Upper lobe of left lung (tissue), 4 donors: ENCODE data around the gene PGAP6.

Experiments
- POLR2A ChIP-seq, 4 donors: fragments of 450-650 bp; IDR thresholded peaks; one replicate each; pipeline ENCODE4 v1.5.1; 2016 to 2017; ENCODE audit warnings: antibody characterized with exemption in 4 of 4, mild to moderate bottlenecking in 2 of 4
- TF ChIP-seq, protein P1 (sequence below), 6 experiments: fragments of 450-650 bp in 4 of 6; fragments of 200-600 bp in 2 of 6; sonication (generic) in 2 of 6; IDR thresholded peaks; one replicate each; pipeline ENCODE4 v1.5.1; 2016 to 2019; ENCODE audit warnings: antibody characterized with exemption in 6 of 6

DNA sequence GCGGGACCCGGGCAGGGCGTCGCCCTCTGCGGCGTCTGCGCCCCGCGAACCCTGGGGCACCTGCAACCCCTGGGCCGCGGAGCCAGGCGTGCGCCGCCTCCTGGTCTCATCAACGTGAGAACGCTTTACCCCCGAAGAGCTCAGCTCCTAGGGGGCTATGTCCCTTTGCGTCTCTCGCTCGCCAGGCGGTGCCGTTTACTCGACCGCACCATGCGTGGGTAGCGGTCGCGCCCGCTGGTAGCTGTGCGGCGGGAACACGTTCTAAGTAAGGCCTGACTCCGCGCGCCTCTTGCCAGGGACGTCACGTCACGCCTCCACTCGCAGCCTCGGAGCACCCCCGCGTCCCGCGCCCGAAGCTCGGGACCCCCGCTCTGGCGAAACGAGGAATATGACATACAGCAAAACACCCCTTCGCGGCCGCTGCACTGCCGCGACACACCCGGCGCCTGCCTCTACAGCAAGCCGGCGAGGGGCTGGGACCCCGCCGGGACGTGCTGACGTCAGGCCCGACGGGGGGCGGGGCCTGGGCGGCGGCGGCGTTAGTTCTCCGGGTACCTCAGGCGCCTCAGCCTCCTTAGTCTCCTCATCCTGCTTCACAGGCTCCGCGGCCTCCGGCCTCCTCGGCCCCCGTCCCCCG lies 43.4 kb upstream of the PGAP6 start, which contains the start of gene RAB11FIP3:
- TF ChIP-seq, protein P1, sequence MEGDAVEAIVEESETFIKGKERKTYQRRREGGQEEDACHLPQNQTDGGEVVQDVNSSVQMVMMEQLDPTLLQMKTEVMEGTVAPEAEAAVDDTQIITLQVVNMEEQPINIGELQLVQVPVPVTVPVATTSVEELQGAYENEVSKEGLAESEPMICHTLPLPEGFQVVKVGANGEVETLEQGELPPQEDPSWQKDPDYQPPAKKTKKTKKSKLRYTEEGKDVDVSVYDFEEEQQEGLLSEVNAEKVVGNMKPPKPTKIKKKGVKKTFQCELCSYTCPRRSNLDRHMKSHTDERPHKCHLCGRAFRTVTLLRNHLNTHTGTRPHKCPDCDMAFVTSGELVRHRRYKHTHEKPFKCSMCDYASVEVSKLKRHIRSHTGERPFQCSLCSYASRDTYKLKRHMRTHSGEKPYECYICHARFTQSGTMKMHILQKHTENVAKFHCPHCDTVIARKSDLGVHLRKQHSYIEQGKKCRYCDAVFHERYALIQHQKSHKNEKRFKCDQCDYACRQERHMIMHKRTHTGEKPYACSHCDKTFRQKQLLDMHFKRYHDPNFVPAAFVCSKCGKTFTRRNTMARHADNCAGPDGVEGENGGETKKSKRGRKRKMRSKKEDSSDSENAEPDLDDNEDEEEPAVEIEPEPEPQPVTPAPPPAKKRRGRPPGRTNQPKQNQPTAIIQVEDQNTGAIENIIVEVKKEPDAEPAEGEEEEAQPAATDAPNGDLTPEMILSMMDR (IDR thresholded peaks at IDR 0.05), result peak in 3 of 6 experiments; percentile 26 to 42 (median 37)
- peak; percentile 22 to 78 (median 56) for TF ChIP-seq POLR2A (IDR thresholded peaks at IDR 0.05)
